PC-9 (cell line): Measurements from ENCODE around the gene CDC25A. TPM values are rescaled to one million over a fixed set of nuclear protein-coding genes. Genes with fewer than 3 reads are reported as not detected.

Experiments used
- BruUV-seq: library from RNA; stranded (reverse); fragments of 400-500 nt; replicated peaks from 2 replicates; lab custom pipeline; 2021; lab: Mats Ljungman, UMichigan
- CTCF ChIA-PET: fragments of 300-600 bp; sonication (Branson Sonifier 250); formaldehyde crosslinking; loops from one replicate; lab custom pipeline; 2022; ENCODE audit warnings: antibody characterized with exemption; lab: Charles Lee
- POLR2A ChIA-PET: fragments of 300-600 bp; sonication (Branson Sonifier 250); formaldehyde crosslinking; loops from one replicate; lab custom pipeline; 2022; ENCODE audit warnings: antibody characterized with exemption; ENCODE audit not compliant: unreplicated experiment; lab: Charles Lee
- DNase-seq, 2 experiments: peaks; one replicate each; pipeline versions ENCODE4 v3.0.0 to v3.0.0-alpha.2; 2015 to 2022; ENCODE audit warnings: mixed read lengths in 1 of 2
- H2AFZ ChIP-seq: fragments of 200-600 bp; sonication (generic); 2 replicates; pipeline ENCODE4 v1.8.1; 2017; ENCODE audit warnings: antibody characterized with exemption
- H3F3A ChIP-seq: fragments of 200-600 bp; sonication (generic); 2 replicates; pipeline ENCODE4 v1.8.1; 2017; ENCODE audit warnings: antibody characterized with exemption, mild to moderate bottlenecking, low read depth; ENCODE audit not compliant: insufficient read depth
- H3K27ac ChIP-seq: fragments of 200-600 bp; sonication (generic); 2 replicates; pipeline ENCODE4 v1.6.1; 2016; ENCODE audit warnings: mixed run types
- H3K27me3 ChIP-seq: fragments of 200-600 bp; sonication (generic); 2 replicates; pipeline ENCODE4 v1.6.1; 2016; ENCODE audit warnings: low read depth, mixed run types; ENCODE audit not compliant: insufficient read depth
- H3K36me3 ChIP-seq: fragments of 200-600 bp; sonication (generic); 2 replicates; pipeline ENCODE4 v1.6.1; 2016; ENCODE audit warnings: low read depth, mixed run types
- H3K4me1 ChIP-seq: fragments of 200-600 bp; sonication (generic); replicated peaks from 2 replicates; pipeline ENCODE4 v1.6.1; 2016; ENCODE audit warnings: mixed run types; ENCODE audit not compliant: insufficient read depth
- H3K4me2 ChIP-seq: fragments of 200-600 bp; sonication (generic); 2 replicates; pipeline ENCODE4 v1.6.1; 2017; ENCODE audit warnings: mixed run types
- H3K4me3 ChIP-seq: fragments of 200-600 bp; sonication (generic); 2 replicates; pipeline ENCODE4 v1.6.1; 2016; ENCODE audit warnings: mixed run types
- H3K79me2 ChIP-seq: fragments of 200-600 bp; sonication (generic); 2 replicates; pipeline ENCODE4 v1.6.1; 2017; ENCODE audit warnings: low read depth, mixed run types
- H3K9me2 ChIP-seq: fragments of 200-600 bp; sonication (generic); 2 replicates; pipeline ENCODE4 v1.8.1; 2017; ENCODE audit warnings: mild to moderate bottlenecking; ENCODE audit not compliant: insufficient read depth
- H3K9me3 ChIP-seq: fragments of 200-600 bp; sonication (generic); 2 replicates; pipeline ENCODE4 v1.8.1; 2016; ENCODE audit warnings: low read depth; ENCODE audit not compliant: insufficient read depth
- H4K20me1 ChIP-seq: fragments of 200-600 bp; sonication (generic); 2 replicates; pipeline ENCODE4 v1.8.1; 2017; ENCODE audit not compliant: insufficient read depth
- EZH2 ChIP-seq: fragments of 200-600 bp; sonication (generic); IDR thresholded peaks from 2 replicates; pipeline ENCODE4 v1.8.0; 2017; ENCODE audit warnings: antibody characterized with exemption, low read depth
- intact Hi-C: fragments of 100-400 bp; cut with micrococcal nuclease; formaldehyde crosslinking; loops from one replicate; pipeline ENCODE4 v1.10.0; 2022; ENCODE audit not compliant: unreplicated experiment
- total RNA-seq: library from RNA; stranded (reverse); gene quantifications from 2 replicates; pipeline ENCODE4 v1.2.3, GENCODE V29; 2021
- TF ChIP-seq, protein P1 (sequence below): fragments of 200-600 bp; sonication (generic); conservative IDR thresholded peaks from 2 replicates; pipeline ENCODE4 v1.6.1; 2017; ENCODE audit warnings: mixed run types, antibody characterized with exemption, mild to moderate bottlenecking, moderate library complexity

Gene CDC25A
- total RNA-seq, 1 experiment from 2014 or later = 9.7 TPM

- Histone ChIP-seq H4K20me1 (no peaks in the 10 kb centered on the region), H3F3A (peaks cover 16% of the 10 kb centered on the region), H3K9me2 (no peaks in the 10 kb centered on the region), H3K4me3 (no peak overlapping the region), H3K79me2 (no peaks in the 10 kb centered on the region), H3K27ac (no peak overlapping the region), H3K4me2 (no peak overlapping the region), H3K36me3 (no peaks in the 10 kb centered on the region), H3K27me3 (no peaks in the 10 kb centered on the region), H3K4me1 (peaks cover 19% of the 10 kb centered on the region), H2AFZ (no peak overlapping the region), H3K9me3 (no peaks in the 10 kb centered on the region)
- no peak for TF ChIP-seq EZH2
- TF ChIP-seq, protein P1, sequence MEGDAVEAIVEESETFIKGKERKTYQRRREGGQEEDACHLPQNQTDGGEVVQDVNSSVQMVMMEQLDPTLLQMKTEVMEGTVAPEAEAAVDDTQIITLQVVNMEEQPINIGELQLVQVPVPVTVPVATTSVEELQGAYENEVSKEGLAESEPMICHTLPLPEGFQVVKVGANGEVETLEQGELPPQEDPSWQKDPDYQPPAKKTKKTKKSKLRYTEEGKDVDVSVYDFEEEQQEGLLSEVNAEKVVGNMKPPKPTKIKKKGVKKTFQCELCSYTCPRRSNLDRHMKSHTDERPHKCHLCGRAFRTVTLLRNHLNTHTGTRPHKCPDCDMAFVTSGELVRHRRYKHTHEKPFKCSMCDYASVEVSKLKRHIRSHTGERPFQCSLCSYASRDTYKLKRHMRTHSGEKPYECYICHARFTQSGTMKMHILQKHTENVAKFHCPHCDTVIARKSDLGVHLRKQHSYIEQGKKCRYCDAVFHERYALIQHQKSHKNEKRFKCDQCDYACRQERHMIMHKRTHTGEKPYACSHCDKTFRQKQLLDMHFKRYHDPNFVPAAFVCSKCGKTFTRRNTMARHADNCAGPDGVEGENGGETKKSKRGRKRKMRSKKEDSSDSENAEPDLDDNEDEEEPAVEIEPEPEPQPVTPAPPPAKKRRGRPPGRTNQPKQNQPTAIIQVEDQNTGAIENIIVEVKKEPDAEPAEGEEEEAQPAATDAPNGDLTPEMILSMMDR = no peak
- BruUV-seq = no TSS peak
- intact Hi-C loops = no loop called here
- DNase-seq = no peak
- POLR2A ChIA-PET = no interaction called here
- CTCF ChIA-PET = no interaction called here
These were observed 37.4 kb upstream of the CDC25A start for GRCh38 chr3:48225587-48225986.

DNA sequence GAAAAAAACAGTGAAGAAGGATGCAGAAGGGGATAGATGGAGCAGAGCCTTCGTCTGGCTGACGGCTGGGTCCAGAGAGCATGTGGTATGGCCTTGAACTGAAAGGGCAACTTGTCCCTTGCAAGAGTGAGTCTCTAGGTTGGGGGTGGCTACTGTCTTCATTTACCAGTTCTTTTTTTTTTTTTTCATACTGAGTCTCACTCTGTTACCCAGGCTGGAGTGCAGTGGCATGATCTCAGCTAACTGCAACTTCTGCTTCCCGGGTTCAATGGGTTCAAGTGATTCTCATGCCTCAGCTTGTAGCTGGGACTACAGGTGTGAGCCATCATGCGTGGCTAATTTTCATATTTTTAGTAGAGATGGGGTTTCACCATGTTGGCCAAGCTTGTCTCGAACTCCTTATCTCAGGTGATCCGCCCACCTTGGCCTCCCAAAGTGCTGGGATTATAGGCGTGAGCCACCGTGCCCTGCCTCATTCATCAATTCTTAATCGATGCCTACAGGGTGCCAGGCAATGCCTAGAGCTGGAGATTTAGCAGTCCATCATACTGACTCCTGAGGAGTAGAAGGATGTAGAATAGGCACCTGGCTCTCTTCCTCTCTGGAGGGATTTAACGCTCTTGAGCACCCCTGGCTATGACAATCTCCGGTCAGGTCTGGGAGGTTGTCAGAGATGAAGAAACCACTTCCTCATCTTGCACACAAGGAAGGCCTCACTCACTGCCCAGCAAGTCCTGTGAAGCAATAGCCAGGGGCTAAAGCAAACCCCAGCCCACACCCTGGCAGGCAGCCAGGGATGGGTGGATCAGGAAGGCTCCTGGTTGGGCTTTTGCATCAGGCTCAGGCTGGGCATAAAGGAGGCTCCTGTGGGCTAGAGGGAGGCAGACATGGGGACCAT, 34.6 kb upstream of the CDC25A start, which contains the start of gene CAMP:
CAMP (plus strand) TSS at position 880 of the 898 bp plus-strand sequence; CDS start at position 897, 17 bp downstream.
- peak within 1 kb of the TSS; percentile 63 for H3K4me2 ChIP-seq
- no peak within 1 kb of the TSS for H2AFZ ChIP-seq
- H3K4me3 ChIP-seq = no peak within 1 kb of the TSS
- ChIA-PET CTCF (interaction anchor here (0.6 kb wide), 1 partner anchor 10 kb away, joined by 4 read pairs; no protein-coding TSS in a partner anchor), POLR2A (interaction anchor here (0.6 to 0.7 kb wide), 3 partner anchors 178 to 885 kb away, joined by 3 to 6 read pairs (median 4); no protein-coding TSS in a partner anchor)
- no peaks in the 10 kb centered on the region for H4K20me1 ChIP-seq
- H3K27me3 ChIP-seq = no peaks in the 10 kb centered on the region
- peaks cover 19% of the 10 kb centered on the region for H3K4me1 ChIP-seq
- BruUV-seq = no TSS peak
- H3K9me3 ChIP-seq = no peaks in the 10 kb centered on the region
- intact Hi-C loops = no loop called here
- H3K27ac ChIP-seq = peak within 1 kb of the TSS; percentile 65
- no peaks in the 10 kb centered on the region for H3K36me3 ChIP-seq
- no peaks in the 10 kb centered on the region for H3K79me2 ChIP-seq
- TF ChIP-seq, protein P1 = no peak
- no peak for TF ChIP-seq EZH2
- peaks cover 16% of the 10 kb centered on the region for H3F3A ChIP-seq
- DNase-seq = peak; percentile 95 to 98
- no peaks in the 10 kb centered on the region for H3K9me2 ChIP-seq

- Histone ChIP-seq H3K9me3 (no peaks in the 10 kb centered on the region), H3K4me1 (peaks cover 19% of the 10 kb centered on the region), H3K4me2 (no peak overlapping the region), H3K79me2 (no peaks in the 10 kb centered on the region), H3K27me3 (no peaks in the 10 kb centered on the region), H3K9me2 (no peaks in the 10 kb centered on the region), H3K36me3 (no peaks in the 10 kb centered on the region), H4K20me1 (no peaks in the 10 kb centered on the region), H2AFZ (no peak overlapping the region), H3K4me3 (no peak overlapping the region), H3K27ac (no peak overlapping the region), H3F3A (peaks cover 16% of the 10 kb centered on the region)
- ChIA-PET POLR2A (no interaction called here), CTCF (no interaction called here)
- intact Hi-C loops = no loop called here
- no peak for TF ChIP-seq EZH2
- TF ChIP-seq, protein P1 = no peak
- no TSS peak for BruUV-seq
- DNase-seq = no peak
These were observed 32.5 kb upstream of the CDC25A start for GRCh38 chr3:48220746-48221145.
